ENCODE results near the gene FLT4. TPM values are rescaled to one million over a fixed set of nuclear protein-coding genes. Genes with fewer than 3 reads are reported as not detected.

Gene FLT4
- total and polyA plus RNA-seq, 9 donors = 5.4 to 12.3 (median 8.7) TPM

GRCh38 chr5:180593446-180594206 is 55.8 kb downstream of the FLT4 start:
- 81% methylated on average over 12 of the region's 19 CpGs for WGBS (ENCODE audit: insufficient coverage)
- Histone ChIP-seq H3K27me3 (ENCODE audit: control insufficient read depth, insufficient read depth, low read length) (peaks cover 32% of the 10 kb centered on the region), H3K4me1 (ENCODE audit: control insufficient read depth, insufficient read depth, low read length) (peaks cover 13% of the 10 kb centered on the region), H3K27ac (ENCODE audit: low read length) (no peak overlapping the region), H3K4me3 (ENCODE audit: low read length) (no peak overlapping the region), H3K36me3 (ENCODE audit: control insufficient read depth, insufficient read depth, low read length) (no peaks in the 10 kb centered on the region), H3K9me3 (replicated peaks; ENCODE audit: control insufficient read depth, low read depth, low read length) (no peaks in the 10 kb centered on the region)
- no peak for DNase-seq

GRCh38 chr5:180592176-180592575 is 57.2 kb downstream of the FLT4 start:
- H3K4me3 ChIP-seq (ENCODE audit: low read length) = no peak overlapping the region
- no peak for DNase-seq
- H3K27me3 ChIP-seq (ENCODE audit: control insufficient read depth, insufficient read depth, low read length) = peaks cover 38% of the 10 kb centered on the region
- H3K9me3 ChIP-seq (replicated peaks; ENCODE audit: control insufficient read depth, low read depth, low read length) = no peaks in the 10 kb centered on the region
- 62% methylated on average over 8 of the region's 10 CpGs for WGBS (ENCODE audit: insufficient coverage)
- H3K4me1 ChIP-seq (ENCODE audit: control insufficient read depth, insufficient read depth, low read length) = peaks cover 13% of the 10 kb centered on the region
- H3K27ac ChIP-seq (ENCODE audit: low read length) = no peak overlapping the region
- no peaks in the 10 kb centered on the region for H3K36me3 ChIP-seq (ENCODE audit: control insufficient read depth, insufficient read depth, low read length)

GRCh38 chr5:180591311-180591887 is 58.0 kb downstream of the FLT4 start, which contains the start of gene SCGB3A1:
Gene SCGB3A1 (minus strand): TSS chr5:180591499. CDS start chr5:180591462, 37 bp downstream.
- peaks cover 13% of the 10 kb centered on the region for H3K4me1 ChIP-seq (ENCODE audit: control insufficient read depth, insufficient read depth, low read length)
- WGBS (ENCODE audit: insufficient coverage) = 2% methylated on average over 60 of the region's 60 CpGs
- peaks cover 40% of the 10 kb centered on the region for H3K27me3 ChIP-seq (ENCODE audit: control insufficient read depth, insufficient read depth, low read length)
- peak within 1 kb of the TSS; percentile 44 for H3K4me3 ChIP-seq (ENCODE audit: low read length)
- no peaks in the 10 kb centered on the region for H3K36me3 ChIP-seq (ENCODE audit: control insufficient read depth, insufficient read depth, low read length)
- DNase-seq = peak; percentile 27
- H3K27ac ChIP-seq (ENCODE audit: low read length) = no peak within 1 kb of the TSS
- H3K9me3 ChIP-seq (replicated peaks; ENCODE audit: control insufficient read depth, low read depth, low read length) = no peaks in the 10 kb centered on the region

GRCh38 chr5:180590543-180591310 is 58.7 kb downstream of the FLT4 start:
- 2% methylated on average over 60 of the region's 63 CpGs for WGBS (ENCODE audit: insufficient coverage)
- DNase-seq = peak; percentile 41
- H3K27ac ChIP-seq (ENCODE audit: low read length) = no peak overlapping the region
- H3K36me3 ChIP-seq (ENCODE audit: control insufficient read depth, insufficient read depth, low read length) = no peaks in the 10 kb centered on the region
- peaks cover 40% of the 10 kb centered on the region for H3K27me3 ChIP-seq (ENCODE audit: control insufficient read depth, insufficient read depth, low read length)
- peaks cover 13% of the 10 kb centered on the region for H3K4me1 ChIP-seq (ENCODE audit: control insufficient read depth, insufficient read depth, low read length)
- H3K4me3 ChIP-seq (ENCODE audit: low read length) = peak overlapping the region; percentile 44
- no peaks in the 10 kb centered on the region for H3K9me3 ChIP-seq (replicated peaks; ENCODE audit: control insufficient read depth, low read depth, low read length)

GRCh38 chr5:180589771-180590542 is 59.4 kb downstream of the FLT4 start:
- H3K27me3 ChIP-seq (ENCODE audit: control insufficient read depth, insufficient read depth, low read length) = peaks cover 40% of the 10 kb centered on the region
- WGBS (ENCODE audit: insufficient coverage) = 4% methylated on average over 40 of the region's 44 CpGs

GRCh38 chr5:180586870-180587269 is 62.5 kb downstream of the FLT4 start:
- Histone ChIP-seq H3K27ac (ENCODE audit: low read length) (no peak overlapping the region), H3K4me3 (ENCODE audit: low read length) (no peak overlapping the region), H3K4me1 (ENCODE audit: control insufficient read depth, insufficient read depth, low read length) (peaks cover 13% of the 10 kb centered on the region), H3K27me3 (ENCODE audit: control insufficient read depth, insufficient read depth, low read length) (peaks cover 32% of the 10 kb centered on the region), H3K9me3 (replicated peaks; ENCODE audit: control insufficient read depth, low read depth, low read length) (peaks cover 10% of the 10 kb centered on the region), H3K36me3 (ENCODE audit: control insufficient read depth, insufficient read depth, low read length) (no peaks in the 10 kb centered on the region)
- DNase-seq = no peak
- WGBS (ENCODE audit: insufficient coverage) = 91% methylated on average over 7 of the region's 10 CpGs

More at GRCh38 chr5:180589771-180590542, 59.4 kb downstream of the FLT4 start:
- peak overlapping the region; percentile 44 for H3K4me3 ChIP-seq (ENCODE audit: low read length)
- DNase-seq = no peak
- no peak overlapping the region for H3K27ac ChIP-seq (ENCODE audit: low read length)
- peaks cover 13% of the 10 kb centered on the region for H3K4me1 ChIP-seq (ENCODE audit: control insufficient read depth, insufficient read depth, low read length)
- H3K36me3 ChIP-seq (ENCODE audit: control insufficient read depth, insufficient read depth, low read length) = no peaks in the 10 kb centered on the region
- H3K9me3 ChIP-seq (replicated peaks; ENCODE audit: control insufficient read depth, low read depth, low read length) = peaks cover under 1% of the 10 kb centered on the region

GRCh38 chr5:180586204-180586603 is 63.2 kb downstream of the FLT4 start:
- Histone ChIP-seq H3K27me3 (ENCODE audit: control insufficient read depth, insufficient read depth, low read length) (peaks cover 29% of the 10 kb centered on the region), H3K4me3 (ENCODE audit: low read length) (no peak overlapping the region), H3K27ac (ENCODE audit: low read length) (no peak overlapping the region), H3K9me3 (replicated peaks; ENCODE audit: control insufficient read depth, low read depth, low read length) (peaks cover 10% of the 10 kb centered on the region), H3K36me3 (ENCODE audit: control insufficient read depth, insufficient read depth, low read length) (no peaks in the 10 kb centered on the region), H3K4me1 (ENCODE audit: control insufficient read depth, insufficient read depth, low read length) (peaks cover 9% of the 10 kb centered on the region)
- WGBS (ENCODE audit: insufficient coverage) = no CpG with 5 or more reads among the region's 3 CpGs
- DNase-seq = no peak

GRCh38 chr5:180583738-180584137 is 65.7 kb downstream of the FLT4 start:
- Histone ChIP-seq H3K36me3 (ENCODE audit: control insufficient read depth, insufficient read depth, low read length) (no peaks in the 10 kb centered on the region), H3K27ac (ENCODE audit: low read length) (no peak overlapping the region), H3K27me3 (ENCODE audit: control insufficient read depth, insufficient read depth, low read length) (peaks cover 10% of the 10 kb centered on the region), H3K9me3 (replicated peaks; ENCODE audit: control insufficient read depth, low read depth, low read length) (peaks cover 10% of the 10 kb centered on the region), H3K4me1 (ENCODE audit: control insufficient read depth, insufficient read depth, low read length) (no peaks in the 10 kb centered on the region), H3K4me3 (ENCODE audit: low read length) (no peak overlapping the region)
- no peak for DNase-seq
- WGBS (ENCODE audit: insufficient coverage) = no CpG with 5 or more reads among the region's 2 CpGs

GRCh38 chr5:180580681-180581080 is 68.7 kb downstream of the FLT4 start:
- Histone ChIP-seq H3K36me3 (ENCODE audit: control insufficient read depth, insufficient read depth, low read length) (peaks cover 4% of the 10 kb centered on the region), H3K27me3 (ENCODE audit: control insufficient read depth, insufficient read depth, low read length) (no peaks in the 10 kb centered on the region), H3K9me3 (replicated peaks; ENCODE audit: control insufficient read depth, low read depth, low read length) (peaks cover 10% of the 10 kb centered on the region), H3K27ac (ENCODE audit: low read length) (no peak overlapping the region), H3K4me1 (ENCODE audit: control insufficient read depth, insufficient read depth, low read length) (no peaks in the 10 kb centered on the region), H3K4me3 (ENCODE audit: low read length) (no peak overlapping the region)
- 70% methylated on average over 1 of the region's 6 CpGs for WGBS (ENCODE audit: insufficient coverage)
- no peak for DNase-seq

Data from muscle of leg (tissue), 11 donors.